OCI-LY3 (cell line): Measurements from ENCODE around the gene KCNJ11.

Source experiments
- EZH2phosphoT487 ChIP-seq: fragments of 200-600 bp; shearing (Covaris generic); IDR thresholded peaks from 2 replicates; pipeline ENCODE4 v1.6.1; 2018; ENCODE audit warnings: antibody characterized with exemption, mixed run types, low read depth
- TF ChIP-seq, protein P1 (sequence below): fragments of 200-600, 300-600 bp; sonication (generic); IDR thresholded peaks from 2 replicates; pipeline ENCODE4 v1.5.1; 2014; ENCODE audit warnings: antibody characterized with exemption, low read length, low read depth

- TF ChIP-seq, protein P1, sequence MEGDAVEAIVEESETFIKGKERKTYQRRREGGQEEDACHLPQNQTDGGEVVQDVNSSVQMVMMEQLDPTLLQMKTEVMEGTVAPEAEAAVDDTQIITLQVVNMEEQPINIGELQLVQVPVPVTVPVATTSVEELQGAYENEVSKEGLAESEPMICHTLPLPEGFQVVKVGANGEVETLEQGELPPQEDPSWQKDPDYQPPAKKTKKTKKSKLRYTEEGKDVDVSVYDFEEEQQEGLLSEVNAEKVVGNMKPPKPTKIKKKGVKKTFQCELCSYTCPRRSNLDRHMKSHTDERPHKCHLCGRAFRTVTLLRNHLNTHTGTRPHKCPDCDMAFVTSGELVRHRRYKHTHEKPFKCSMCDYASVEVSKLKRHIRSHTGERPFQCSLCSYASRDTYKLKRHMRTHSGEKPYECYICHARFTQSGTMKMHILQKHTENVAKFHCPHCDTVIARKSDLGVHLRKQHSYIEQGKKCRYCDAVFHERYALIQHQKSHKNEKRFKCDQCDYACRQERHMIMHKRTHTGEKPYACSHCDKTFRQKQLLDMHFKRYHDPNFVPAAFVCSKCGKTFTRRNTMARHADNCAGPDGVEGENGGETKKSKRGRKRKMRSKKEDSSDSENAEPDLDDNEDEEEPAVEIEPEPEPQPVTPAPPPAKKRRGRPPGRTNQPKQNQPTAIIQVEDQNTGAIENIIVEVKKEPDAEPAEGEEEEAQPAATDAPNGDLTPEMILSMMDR = no peak
- TF ChIP-seq EZH2phosphoT487 = no peak
Observed at GRCh38 chr11:17382046-17382728, 6.3 kb downstream of the KCNJ11 start.
